GM13977 (cell line): ENCODE measurements around the gene ERN1.

Experiments used
- DNase-seq: peaks from one replicate; pipeline ENCODE4 v3.0.0; 2012; ENCODE audit warnings: low spot score
- CTCF ChIP-seq: IDR thresholded peaks from 2 replicates; pipeline ENCODE4 v1.5.1; 2012; ENCODE audit warnings: mild to moderate bottlenecking, control low read depth; ENCODE audit not compliant: insufficient read depth; ENCODE audit errors: extremely low read depth, missing control alignments
- in situ Hi-C: fragments of 300-500 bp; cut with MboI; formaldehyde crosslinking; loops from one replicate; pipeline ENCODE4 v1.12.0; 2022; ENCODE audit warnings: low sequenced_read_pairs, low pct_unique_long_range_greater_than_20kb, mixed read lengths, inconsistent platforms; ENCODE audit not compliant: unreplicated experiment

The ERN1 gene

GRCh38 chr17:64053101-64053500 is 76.8 kb downstream of the ERN1 start:
- TF ChIP-seq CTCF = no peak
- no peak for DNase-seq
- in situ Hi-C loops = no loop called here

- in situ Hi-C loops = no loop called here
- TF ChIP-seq CTCF = no peak
- DNase-seq = no peak
These were observed 78.8 kb downstream of the ERN1 start for GRCh38 chr17:64051153-64051552.

GRCh38 chr17:64048805-64049204 is 81.1 kb downstream of the ERN1 start:
- TF ChIP-seq CTCF = no peak
- in situ Hi-C loops = no loop called here
- DNase-seq = no peak

- in situ Hi-C loops = no loop called here
- no peak for TF ChIP-seq CTCF
These were observed 84.8 kb downstream of the ERN1 start for GRCh38 chr17:64045176-64045575.

GRCh38 chr17:64042700-64043485 is 87.1 kb downstream of the ERN1 start:
- no peak for TF ChIP-seq CTCF
- DNase-seq = no peak
- in situ Hi-C loops = no loop called here

More at GRCh38 chr17:64045176-64045575, 84.8 kb downstream of the ERN1 start:
- no peak for DNase-seq

- in situ Hi-C loops = no loop called here
- TF ChIP-seq CTCF = no peak
- no peak for DNase-seq
These were observed 88.0 kb downstream of the ERN1 start for GRCh38 chr17:64041912-64042311.
